Measurements from ENCODE around the gene PTPN14.

PTPN14 gene

DNA sequence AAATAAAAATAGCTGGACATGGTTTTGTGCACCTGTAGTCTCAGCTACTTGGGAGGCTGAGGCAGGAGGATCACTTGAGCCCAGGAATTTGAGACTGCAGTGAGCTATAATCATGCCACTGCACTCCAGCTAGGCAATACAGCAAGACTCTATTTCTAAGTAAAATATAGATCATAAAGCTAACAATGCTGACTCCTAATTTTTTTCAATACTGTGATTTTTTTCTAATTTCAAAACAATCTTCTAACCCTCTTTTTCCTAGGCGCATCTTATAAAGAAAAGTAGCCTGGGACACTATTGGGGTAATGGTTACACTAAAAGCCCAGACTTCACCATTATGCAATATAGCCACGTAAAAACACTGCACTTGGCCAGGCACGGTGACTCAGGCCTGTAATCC lies 81.3 kb downstream of the PTPN14 start:
- TF ChIP-seq, protein P1, sequence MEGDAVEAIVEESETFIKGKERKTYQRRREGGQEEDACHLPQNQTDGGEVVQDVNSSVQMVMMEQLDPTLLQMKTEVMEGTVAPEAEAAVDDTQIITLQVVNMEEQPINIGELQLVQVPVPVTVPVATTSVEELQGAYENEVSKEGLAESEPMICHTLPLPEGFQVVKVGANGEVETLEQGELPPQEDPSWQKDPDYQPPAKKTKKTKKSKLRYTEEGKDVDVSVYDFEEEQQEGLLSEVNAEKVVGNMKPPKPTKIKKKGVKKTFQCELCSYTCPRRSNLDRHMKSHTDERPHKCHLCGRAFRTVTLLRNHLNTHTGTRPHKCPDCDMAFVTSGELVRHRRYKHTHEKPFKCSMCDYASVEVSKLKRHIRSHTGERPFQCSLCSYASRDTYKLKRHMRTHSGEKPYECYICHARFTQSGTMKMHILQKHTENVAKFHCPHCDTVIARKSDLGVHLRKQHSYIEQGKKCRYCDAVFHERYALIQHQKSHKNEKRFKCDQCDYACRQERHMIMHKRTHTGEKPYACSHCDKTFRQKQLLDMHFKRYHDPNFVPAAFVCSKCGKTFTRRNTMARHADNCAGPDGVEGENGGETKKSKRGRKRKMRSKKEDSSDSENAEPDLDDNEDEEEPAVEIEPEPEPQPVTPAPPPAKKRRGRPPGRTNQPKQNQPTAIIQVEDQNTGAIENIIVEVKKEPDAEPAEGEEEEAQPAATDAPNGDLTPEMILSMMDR (IDR thresholded peaks at IDR 0.05; ENCODE audit: low read depth, low read length) = no peak
- Histone ChIP-seq H3K36me3 (no peaks in the 10 kb centered on the region), H3K4me1 (no peaks in the 10 kb centered on the region), H3K9me3 (no peaks in the 10 kb centered on the region), H3K4me3 (ENCODE audit: low read depth, low read length) (no peak overlapping the region), H3K27me3 (peaks cover 23% of the 10 kb centered on the region)
- DNase-seq = no peak

DNA sequence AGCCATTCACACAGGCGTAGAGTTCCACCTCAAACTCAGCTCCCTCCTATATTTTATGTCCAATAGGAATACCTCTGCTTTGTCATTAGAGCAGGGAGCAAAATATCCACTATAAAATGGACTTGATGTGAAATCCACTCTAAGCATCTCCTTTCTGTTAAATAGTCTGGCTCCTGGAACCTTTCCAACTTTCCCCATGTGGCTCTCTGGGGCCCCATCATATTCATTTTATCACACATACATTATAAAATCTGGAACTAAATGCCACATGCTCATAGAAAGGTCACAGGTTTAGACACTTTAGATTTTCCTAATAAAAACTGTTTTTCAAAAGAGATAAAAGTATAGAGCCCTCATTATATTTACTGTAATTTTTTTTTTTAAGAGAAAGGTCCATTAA lies 82.1 kb downstream of the PTPN14 start:
- Histone ChIP-seq H3K36me3 (no peaks in the 10 kb centered on the region), H3K9me3 (no peaks in the 10 kb centered on the region), H3K4me1 (no peaks in the 10 kb centered on the region), H3K4me3 (ENCODE audit: low read depth, low read length) (no peak overlapping the region), H3K27me3 (peaks cover 19% of the 10 kb centered on the region)
- no peak for DNase-seq
- TF ChIP-seq, protein P1 (IDR thresholded peaks at IDR 0.05; ENCODE audit: low read depth, low read length) = no peak

DNA sequence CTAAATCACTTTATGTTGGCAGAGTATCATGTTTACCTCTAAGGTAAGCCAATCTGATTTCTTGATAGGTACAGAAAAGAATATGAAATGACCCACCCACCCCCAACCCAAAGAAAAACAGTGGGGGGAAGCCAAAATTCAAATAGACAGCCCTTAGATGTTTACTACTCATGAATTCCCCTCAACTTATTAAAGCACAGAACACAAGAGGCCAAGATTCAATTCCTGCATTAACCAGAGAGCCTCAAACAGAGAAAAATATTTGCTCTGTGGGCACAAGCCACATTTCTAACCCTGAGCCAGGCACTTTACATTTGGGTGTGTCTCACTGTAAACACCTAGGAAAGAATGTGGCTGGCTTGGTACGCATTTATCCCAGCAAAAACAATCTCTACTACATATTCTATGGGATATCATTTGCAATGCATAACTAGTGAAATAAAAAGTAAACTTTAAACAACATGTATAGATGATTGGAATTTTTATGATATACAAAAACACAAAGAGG lies 84.3 kb downstream of the PTPN14 start:
- no peak overlapping the region for H3K4me3 ChIP-seq (ENCODE audit: low read depth, low read length)
- H3K36me3 ChIP-seq = no peaks in the 10 kb centered on the region
- TF ChIP-seq, protein P1 (IDR thresholded peaks at IDR 0.05; ENCODE audit: low read depth, low read length) = no peak
- peaks cover 12% of the 10 kb centered on the region for H3K27me3 ChIP-seq
- H3K9me3 ChIP-seq = no peaks in the 10 kb centered on the region
- H3K4me1 ChIP-seq = no peaks in the 10 kb centered on the region
- DNase-seq = no peak

DNA sequence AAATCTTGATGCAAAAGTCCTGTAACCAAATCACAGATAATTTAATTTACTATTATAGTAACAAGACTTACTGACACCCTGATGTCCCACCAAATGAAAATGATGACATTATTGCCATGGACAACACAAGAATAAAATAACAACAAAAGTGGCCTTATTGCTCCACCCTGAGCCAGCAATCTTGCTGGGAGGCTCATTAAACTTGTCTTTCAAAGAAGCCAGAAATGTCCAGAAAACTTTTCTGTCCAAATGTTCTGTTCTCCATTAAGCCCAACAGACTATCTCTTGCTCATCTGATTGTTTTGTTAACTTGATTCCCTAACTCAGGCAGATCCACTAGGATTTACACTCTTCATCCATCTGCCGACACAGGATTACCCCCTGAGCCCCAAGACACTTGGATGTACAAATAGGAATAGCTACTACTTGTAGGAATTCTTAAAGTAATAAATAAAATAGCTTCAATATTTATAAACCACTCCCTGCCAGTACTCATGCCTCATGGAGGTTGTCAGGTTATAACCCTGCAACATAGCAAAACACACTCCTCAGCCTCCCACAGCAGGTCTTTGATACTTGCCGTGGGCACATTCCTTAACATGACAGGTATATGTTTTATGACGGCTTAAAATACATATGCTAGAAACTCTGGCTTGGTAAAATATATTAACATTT lies 84.9 kb downstream of the PTPN14 start:
- Histone ChIP-seq H3K9me3 (no peaks in the 10 kb centered on the region), H3K36me3 (no peaks in the 10 kb centered on the region), H3K4me3 (ENCODE audit: low read depth, low read length) (no peak overlapping the region), H3K27me3 (peaks cover 8% of the 10 kb centered on the region), H3K4me1 (no peaks in the 10 kb centered on the region)
- DNase-seq = no peak
- TF ChIP-seq, protein P1 (IDR thresholded peaks at IDR 0.05; ENCODE audit: low read depth, low read length) = no peak

DNA sequence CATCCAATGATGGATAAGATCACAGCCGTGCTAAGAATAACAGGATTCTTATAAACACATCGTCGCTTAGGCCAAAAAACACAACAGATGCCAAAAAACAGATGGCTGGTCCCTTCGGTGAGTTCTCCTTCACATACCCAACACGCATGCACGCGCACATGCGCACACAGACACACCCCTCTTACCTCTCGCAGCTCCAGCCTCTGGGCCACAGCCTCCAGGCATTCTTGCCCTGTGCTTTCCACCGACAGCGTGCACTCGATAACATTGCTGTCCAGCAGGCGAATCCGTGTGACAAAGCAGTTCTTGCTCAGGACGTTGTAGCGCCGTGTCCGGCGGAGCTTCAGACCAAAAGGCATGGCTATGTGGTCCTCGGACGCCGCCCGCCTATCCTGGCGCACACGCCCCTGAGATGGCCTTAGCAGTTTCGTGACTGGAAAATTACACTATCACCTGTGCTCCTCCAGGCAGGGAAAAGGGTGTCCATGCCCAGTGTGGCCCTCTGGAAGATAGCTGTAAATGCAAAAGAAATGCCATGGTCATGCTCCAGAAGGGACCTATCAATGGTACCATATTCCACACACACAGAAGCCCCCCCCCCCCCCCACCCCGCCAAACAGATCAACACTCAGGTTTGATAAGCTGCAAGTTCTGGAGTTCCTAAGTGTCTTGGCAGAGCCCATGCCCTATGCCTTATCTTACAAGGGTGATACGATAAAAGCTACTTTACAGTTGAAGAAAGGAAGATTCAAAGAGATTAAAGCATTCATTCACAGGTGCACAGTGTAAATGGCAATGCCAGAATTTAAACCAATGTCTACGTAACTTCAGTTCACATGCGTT lies 86.7 kb downstream of the PTPN14 start:
- no peak overlapping the region for H3K4me3 ChIP-seq (ENCODE audit: low read depth, low read length)

More for the DNA sequence above, 86.7 kb downstream of the PTPN14 start:
- no peaks in the 10 kb centered on the region for H3K36me3 ChIP-seq
- no peak for DNase-seq
- H3K27me3 ChIP-seq = peaks cover 3% of the 10 kb centered on the region; the same call in 1 of the 2 replicates
- TF ChIP-seq, protein P1 (IDR thresholded peaks at IDR 0.05; ENCODE audit: low read depth, low read length) = no peak
- H3K9me3 ChIP-seq = no peaks in the 10 kb centered on the region
- H3K4me1 ChIP-seq = no peaks in the 10 kb centered on the region

All from BE2C (cell line).